NCI-H2081 treated with DMSO at 0.1 percent for 48 hours (cell line): ENCODE measurements around the gene KRTAP12-2.
"Not testable (repeated sequence)": the region's sequence is repeated elsewhere in the genome, so short reads cannot be mapped to it uniquely, and the experiment has no call there.

Source experiments
- DNase-seq: peaks from one replicate; lab custom pipeline; 2025; lab: John Stamatoyannopoulos, UW

KRTAP12-2 gene

DNA sequence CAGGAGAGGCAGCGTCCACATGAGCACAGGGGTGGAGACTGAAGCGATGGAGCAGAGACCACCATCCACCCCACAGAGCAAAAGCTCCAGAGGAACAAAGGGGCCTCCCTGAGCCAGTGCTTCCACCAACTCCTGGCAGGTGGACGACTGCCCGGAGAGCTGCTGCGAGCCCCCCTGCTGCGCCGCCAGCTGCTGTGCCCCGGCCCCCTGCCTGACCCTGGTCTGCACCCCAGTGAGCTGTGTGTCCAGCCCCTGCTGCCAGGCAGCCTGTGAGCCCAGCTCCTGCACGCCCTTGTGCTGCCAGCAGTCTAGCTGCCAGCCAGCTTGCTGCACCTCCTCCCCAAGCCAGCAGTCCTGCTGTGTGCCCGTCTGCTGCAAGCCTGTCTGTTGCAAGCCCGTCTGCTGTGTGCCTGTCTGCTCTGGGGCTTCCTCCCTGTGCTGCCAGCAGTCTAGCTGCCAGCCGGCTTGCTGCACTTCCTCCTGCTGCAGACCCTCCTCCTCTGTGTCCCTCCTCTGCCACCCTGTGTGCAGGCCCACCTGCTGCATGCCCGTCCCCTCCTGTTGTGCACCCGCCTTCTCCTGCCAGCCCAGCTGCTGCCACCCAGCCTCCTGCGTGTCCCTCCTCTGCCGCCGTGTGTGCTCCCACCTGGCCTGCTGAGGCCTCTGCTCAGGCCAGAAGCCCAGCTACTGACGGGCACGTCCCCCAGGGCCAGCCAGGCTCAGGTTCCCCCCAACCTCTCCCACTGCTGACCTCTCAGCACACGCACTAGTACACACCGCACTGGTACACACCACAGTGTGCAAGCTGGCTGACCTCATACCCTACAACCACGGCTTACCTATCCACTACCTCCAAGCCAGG lies 35.6 kb upstream of the KRTAP12-2 start:
- DNase-seq, result no peak

DNA sequence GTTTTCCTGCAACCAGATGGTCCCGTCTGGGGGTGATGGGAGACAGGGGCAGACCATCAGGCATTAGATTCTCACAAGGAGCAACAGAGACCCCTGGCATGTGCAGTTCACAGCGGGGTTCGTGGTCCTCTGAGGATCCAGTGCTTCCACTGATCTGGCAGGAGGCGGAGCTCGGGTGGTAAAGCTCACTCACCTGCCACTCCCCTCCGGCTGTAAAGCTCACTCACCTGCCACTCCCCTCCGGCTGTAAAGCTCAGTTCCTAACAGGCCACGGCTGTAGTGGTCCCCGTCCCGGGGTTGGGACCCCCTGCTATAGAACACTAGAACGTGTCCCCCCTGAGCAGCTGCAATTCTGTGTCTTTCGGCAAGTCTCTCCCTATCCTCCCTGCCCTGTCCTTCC lies 34.8 kb upstream of the KRTAP12-2 start:
- DNase-seq, result no peak

DNA sequence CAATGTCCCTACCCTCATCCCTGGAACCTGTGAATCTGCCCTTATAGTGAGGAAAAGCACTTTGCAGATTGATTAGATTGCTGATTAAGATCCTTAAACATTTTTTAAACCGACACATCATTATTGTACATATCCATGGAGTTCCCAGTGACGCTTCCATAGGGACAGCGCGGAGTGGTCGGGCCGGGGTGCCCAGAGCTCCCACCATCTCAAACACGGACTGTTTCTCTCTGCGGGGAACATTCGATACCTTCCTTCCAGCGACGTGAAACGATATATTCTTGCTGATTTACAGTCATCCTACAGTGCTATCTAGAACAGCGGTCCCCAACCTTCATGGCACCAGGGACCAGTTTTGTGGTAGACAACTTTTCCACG lies 34.3 kb upstream of the KRTAP12-2 start:
- no peak for DNase-seq

DNA sequence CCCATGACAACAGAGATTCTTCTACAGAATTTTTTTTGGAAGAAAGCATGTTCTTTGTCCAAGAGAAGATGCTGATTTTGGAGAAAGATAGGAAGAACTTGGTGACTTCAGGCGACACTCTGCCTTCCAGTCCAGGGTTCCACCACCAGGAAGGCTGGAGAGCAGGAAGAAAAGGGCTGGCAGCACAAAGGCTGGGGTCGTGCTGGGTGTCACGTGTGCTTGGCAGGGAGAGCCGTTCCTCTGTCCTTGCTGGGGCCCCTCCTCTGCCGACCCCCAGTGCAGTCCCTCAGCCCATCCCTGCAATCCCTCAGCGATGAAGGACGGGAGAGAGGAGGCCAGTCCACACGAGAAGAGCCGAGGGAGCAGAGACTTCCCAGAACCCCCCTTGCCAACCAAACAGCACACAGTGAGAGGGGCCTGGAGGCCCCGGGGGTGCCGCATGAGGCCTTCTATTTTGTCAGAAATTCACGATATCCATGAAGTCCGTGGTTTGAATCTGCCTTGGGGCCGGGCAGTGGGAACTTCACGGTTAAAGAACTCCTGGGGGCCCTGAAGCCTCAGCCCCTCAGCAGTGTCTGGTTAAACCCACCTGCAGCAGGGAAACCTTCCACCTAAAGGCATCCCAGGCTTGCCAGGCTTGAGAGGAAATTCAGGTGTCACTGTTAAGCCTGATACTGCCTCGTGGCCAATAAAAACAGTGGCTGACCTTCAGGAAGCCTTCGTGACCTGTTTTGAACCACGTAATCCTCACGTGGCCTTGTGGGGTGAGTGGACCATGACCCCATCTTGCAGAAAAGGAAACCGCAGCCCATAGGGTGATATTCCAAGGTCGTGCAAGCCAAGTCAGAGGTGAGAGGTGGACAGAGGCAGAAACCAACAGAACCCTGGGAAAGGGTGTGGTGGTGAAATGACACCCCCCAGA lies 33.6 kb upstream of the KRTAP12-2 start:
- DNase-seq, result no peak

DNA sequence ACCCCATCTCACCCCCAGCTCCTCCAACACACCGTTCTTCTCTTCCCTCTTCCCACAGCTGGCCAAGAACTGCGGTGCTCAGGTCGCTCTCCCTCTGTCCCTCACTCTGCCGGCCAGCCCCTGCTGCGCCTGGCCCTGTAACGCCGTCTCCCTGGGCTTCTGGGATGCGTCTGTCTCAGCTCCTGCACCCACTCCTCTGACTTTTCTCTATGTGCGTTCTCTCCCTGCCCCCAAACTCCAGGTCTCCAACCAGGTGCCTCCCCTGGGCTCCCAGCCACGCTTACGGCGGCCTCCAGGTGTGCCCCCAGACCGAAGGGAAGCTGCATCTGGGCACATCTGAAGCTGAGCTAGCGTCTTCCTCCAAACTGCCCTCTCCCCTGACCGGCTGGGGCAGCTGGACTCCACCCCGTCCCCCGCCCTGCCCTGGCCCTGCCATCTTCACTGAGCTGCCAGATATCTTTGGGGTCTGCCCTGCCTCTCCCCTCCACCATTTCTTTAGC lies 32.8 kb upstream of the KRTAP12-2 start:
- no peak for DNase-seq

DNA sequence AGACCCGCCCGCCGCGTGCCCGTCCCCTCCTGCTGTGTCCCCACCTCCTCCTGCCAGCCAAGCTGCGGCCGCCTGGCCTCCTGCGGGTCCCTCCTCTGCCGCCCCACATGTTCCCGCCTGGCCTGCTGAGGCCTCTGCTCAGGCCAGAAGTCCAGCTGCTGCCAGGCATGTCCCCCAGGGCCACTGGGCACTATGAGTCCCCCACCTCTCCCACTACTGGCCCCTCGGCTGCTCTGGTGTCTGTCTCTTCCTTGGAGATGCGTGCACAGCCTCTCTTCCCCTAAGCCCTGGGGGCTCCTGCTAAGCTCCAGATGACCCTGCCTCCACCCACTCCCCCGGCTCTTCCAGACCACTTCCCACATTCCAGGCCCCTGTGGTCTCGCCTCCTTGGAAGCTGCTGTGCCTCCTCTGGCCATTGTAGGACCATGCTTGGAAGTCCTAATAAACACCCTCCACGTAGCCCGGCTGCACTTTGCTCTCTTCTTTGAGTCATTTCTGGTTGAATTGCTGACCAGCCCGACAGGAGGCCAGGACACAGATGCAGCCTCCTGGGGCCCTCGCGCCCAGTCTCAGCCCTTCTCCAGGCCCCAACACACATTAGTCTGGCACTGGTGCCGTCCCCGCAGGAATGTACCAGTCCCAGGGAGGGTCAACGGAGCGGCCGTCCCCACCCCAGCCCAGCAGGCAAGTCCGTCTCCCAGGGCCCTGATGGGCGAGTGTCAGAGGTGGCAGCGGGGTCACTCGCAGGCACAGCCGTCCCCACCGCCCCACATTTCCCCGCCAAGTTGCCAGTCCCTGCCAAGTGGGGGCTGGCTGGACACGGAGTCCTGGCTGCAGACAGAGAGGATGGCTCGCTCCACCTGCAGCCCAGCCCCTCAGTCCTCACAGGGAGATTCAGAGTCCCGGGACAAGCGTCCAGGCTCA lies 31.3 kb upstream of the KRTAP12-2 start:
- no peak for DNase-seq

DNA sequence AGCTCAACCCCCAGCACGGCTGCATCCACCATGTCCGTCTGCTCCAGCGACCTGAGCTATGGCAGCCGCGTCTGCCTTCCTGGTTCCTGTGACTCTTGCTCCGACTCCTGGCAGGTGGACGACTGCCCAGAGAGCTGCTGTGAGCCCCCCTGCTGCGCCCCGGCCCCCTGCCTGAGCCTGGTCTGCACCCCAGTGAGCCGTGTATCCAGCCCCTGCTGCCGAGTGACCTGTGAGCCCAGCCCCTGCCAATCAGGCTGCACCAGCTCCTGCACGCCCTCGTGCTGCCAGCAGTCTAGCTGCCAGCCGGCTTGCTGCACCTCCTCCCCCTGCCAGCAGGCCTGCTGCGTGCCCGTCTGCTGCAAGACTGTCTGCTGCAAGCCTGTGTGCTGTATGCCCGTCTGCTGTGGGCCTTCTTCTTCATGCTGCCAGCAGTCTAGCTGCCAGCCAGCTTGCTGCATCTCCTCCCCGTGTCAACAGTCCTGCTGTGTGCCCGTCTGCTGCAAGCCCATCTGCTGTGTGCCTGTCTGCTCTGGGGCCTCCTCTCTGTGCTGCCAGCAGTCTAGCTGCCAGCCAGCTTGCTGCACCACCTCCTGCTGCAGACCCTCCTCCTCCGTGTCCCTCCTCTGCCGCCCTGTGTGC lies 30.6 kb upstream of the KRTAP12-2 start, which contains the start of gene KRTAP10-12:
Gene KRTAP10-12 (plus strand): TSS at position 1 of the 639 bp plus-strand sequence. CDS start 30 bp downstream, at position 31.
- DNase-seq, result not testable (repeated sequence)

DNA sequence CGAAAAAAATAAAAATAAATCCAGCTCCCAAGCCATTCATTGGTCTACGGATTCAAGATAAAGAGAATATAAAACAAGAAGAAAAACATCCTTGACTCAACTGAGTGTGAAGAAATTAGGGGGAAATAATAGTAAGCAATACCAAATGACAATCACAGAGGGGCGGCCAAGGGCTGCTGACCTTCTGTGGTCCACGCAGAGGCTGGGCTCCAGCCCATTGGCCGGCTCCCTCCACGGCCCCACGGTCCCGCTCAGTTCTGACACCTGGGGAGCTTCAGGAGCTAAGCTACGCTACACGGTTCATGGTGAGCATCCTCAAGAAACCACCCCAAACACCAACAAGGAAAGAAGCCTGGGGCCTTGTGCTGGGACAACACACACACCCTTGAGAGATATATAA lies 29.8 kb upstream of the KRTAP12-2 start:
- DNase-seq, result no peak

DNA sequence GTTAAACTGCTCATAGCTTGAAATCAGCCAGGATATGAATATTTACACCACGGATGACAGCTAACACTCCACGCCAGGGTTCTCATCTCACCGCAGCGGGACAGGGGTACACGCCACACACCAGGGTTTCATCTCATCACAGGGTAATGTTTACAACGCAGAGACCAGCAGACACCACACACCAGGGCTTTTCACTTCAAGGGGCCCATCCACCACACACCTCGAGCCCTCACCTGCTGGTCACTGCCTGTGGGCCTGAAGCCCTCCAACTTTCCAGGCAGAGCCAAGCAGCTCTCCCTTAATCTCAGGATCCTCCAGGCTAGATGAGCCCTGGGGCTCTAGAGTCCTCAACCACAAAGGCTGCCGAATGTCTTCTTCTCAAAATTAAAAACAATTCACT lies 28.9 kb upstream of the KRTAP12-2 start:
- DNase-seq, result no peak

DNA sequence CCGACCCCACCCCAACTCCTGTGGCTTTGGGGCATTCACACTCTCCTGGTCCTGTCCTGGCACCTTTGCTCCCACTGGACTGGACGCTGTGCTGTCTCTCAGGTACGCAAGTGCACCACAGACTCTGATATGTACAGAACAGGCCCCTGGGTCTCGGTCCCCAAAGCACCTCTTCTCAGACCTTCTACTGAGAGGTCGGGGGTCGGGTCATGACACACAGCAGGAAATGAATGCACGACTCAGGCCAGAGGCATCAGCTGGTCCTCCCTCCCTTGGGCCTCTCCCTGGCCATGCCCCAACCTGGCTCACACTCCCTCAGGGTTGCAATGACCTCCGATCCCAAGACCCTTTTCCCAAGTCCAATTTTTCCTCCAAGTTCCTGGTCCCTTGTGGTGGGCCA lies 28.5 kb upstream of the KRTAP12-2 start:
- no peak for DNase-seq

DNA sequence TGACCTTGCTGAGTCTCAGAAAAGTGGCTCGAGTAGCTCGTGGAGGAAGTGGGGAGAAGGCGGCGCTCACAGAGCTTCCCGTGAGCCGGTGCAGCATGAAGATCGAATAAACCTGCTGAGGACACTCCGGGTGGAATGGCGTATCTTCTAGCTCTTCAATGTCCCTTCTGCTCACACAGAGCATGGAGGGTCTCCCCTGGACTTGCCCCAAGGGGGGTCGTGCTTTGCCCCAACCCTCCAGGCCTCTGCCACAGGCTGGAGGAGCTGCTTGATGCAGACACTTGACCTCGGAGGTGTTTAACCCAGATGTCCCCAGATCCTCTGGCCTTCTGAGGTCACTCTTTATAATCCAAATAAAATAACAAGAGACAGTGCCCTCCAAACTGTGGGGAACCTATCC lies 28.0 kb upstream of the KRTAP12-2 start:
- no peak for DNase-seq

DNA sequence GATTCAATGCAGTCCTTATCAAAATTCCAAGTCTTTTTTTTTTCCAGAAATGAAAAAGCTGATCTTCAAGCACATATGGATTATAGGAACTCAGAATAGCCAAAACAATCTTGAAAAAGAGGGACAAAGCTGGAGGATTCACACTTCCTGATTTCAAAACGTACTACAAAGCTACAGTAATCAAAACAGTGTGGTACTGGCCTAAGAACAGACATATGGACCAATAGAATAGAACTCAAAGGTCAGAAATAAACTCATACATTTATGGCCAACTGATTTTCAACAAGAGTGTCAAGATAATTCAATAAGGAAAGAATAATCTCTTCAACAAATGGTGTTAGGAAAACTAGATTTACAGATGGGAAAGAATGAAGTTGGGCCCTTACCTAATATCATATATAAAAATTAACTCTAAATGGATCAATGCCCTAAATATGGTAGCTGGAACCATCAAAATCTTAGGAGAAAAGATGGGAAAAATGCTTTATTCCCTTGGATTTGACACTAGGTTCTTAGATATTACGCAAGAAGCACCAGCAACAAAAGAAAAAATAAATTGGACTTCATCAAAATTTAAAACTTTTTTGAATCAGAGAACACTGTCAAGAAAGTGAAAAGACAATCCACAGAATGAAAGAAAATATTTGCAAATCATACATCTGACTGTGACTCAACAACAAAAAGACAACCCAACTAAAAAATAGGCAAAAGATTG lies 26.2 kb upstream of the KRTAP12-2 start:
- DNase-seq, result no peak

DNA sequence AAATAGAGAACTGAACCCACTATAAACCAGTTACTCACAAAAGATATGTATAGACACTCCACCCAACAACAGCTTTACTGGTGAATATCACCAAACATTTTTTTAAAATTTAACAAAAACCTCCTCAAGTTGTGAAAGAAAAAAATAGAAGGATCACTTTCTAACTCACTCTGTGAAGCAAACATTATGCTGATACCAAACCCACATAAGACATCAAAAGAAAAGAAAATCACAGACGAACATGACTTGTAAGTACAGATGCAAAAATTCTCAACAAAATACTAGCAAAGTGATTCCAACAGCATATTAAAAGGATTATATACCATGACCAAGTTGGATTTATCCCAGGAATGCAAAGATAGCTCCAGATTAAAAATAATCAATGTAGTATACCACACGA lies 25.0 kb upstream of the KRTAP12-2 start:
- DNase-seq, result no peak

DNA sequence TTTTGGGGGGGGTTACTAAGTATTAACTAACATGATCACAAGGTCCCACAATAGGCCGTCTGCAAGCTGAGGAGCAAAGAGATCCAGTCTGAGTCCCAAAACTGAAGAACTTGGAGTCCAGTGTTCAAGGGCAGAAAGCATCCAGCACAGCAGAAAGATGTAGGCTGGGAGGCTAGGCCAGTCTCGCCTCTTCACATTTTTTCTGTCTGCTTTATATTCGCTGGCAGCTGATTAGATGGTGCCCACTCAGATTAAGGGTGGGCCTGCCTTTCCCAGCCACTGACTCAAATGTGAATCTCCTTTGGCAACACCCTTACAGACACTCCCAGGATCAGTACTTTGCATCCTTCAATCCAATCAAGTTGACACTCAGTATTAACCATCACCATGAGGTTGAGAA lies 23.0 kb upstream of the KRTAP12-2 start:
- not testable (repeated sequence) for DNase-seq

DNA sequence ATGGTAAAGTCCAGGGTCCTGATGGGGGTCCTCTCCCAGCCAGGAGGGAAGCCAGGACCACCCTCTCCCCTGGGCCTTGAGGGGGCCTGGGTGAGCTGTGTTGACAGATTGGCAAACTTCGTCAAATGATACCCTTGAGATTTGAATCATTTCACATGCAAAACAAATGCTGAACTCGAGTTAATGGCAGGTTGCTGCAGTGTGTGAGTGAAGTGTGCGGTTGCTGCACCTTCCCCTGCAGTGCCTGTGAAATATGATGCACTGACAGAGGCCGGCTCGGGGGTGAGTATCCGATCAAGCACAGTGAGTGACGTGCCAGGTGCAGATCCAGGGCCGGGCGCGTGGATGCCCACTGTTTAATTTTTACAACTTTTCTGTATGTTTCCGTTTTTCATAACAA lies 20.9 kb upstream of the KRTAP12-2 start:
- no peak for DNase-seq

DNA sequence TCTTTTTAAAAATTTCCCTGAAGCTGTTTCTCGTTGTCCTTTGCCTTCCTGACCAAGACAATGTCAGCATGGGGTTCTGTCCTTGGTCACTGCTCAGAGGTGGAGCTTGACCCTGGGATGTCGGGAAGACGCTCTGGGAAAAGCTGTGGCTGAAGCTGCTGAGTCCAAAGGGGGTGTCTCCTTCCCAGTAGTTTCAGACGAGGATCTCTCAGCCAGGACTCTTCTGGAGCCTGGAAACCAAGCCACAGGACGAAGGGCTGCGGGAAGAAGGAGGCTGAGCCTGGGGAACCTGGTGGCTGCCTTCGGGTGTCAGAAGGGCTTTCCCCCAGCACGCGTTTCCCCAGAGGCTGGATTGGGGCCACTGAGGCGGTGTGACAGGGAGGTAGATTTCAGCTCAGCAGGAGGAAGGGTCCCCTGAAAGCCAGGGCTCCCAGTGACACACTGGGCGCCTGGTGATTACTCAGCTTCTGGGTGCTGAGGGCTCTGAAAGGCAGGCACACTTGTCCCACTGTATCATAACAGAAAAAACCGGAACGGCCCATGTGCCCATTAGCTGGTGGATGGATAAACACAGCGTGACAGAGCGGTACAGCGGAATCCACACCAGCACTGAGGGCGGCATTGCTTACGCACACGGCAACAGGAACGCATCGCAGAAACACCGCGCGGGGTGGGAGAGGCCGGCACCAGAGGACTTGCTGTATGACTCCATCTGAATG lies 20.3 kb upstream of the KRTAP12-2 start:
- no peak for DNase-seq

DNA sequence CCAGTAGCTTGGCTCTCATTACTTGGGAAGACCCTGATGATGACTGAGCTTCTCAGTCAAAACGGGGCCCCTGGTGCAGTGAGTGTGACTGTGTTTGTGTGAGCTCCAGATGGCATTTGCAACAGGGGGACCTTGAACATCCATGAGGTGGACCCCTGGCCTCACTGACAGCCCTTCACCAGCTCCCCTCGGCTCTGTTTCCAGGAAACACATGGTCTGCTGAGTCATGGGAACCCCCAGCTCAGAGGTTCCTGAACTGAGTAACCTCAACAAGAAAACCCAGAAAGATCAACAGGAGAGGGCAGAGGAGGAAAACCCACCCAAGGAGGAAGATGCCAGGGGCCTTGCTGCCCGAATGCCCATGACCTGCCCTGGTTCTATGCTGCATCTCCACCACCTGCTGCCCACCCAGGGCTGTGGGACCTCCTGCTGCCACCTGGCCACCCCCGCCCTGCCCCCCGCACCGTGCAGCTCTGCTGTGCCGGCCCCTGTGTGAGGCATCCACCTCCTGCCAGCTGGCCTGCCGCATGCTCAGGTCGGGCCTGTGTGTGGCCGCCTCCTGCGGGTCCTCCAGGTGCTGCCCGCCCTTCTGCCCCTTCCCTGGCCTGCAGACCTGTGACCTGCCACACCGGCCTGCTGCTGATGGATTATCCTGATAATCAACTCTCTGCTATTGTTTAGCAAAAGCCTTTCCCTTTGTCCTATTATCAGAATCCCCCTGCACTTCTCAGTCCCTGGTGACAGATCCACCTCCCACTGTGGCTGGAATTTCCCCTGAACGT lies 19.5 kb upstream of the KRTAP12-2 start:
- no peak for DNase-seq

DNA sequence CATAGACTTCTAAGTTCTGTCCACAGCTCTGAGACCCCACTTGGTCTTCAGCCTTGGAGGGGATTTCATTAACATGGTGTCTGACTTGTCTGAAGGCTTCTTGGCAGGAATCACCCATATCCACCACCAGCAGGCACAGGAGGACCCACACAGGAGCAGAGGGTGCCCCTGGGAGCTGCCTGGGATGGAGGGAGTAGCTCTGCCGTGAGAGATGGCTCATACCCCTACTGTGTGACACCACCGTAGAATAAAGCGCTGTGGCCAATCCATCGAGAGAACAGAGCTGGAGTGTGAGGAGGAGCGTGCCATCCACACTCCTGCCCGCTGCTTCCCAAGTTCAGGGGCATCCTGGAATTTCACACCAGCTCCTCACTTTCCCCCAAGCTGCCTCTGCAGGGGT lies 18.3 kb upstream of the KRTAP12-2 start:
- not testable (repeated sequence) for DNase-seq

DNA sequence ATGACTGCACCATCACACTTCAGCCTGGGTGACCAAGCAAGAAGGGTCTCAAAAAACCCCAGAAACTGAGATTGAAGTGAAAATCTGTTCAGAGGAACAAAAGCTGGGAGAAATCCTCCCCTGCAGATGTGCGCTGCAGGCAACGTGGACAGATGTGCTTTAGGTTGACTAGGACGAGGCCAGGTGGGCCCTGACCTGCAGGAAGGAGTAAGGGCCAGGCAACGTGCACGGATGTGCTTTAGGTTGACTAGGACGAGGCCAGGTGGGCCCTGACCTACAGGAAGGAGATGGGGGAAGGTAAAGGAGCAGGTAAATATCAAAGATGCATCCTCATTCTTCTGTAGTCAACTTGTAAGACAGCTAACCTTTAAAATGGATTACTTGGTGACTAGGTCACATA lies 17.8 kb upstream of the KRTAP12-2 start:
- DNase-seq, result no peak
